ENCODE measurements around the gene PLET1.
"Not testable (repeated sequence)": the region's sequence is repeated elsewhere in the genome, so short reads cannot be mapped to it uniquely, and the experiment has no call there.

PLET1 gene

GRCh38 chr11:112200252-112200651, 60.4 kb downstream of the PLET1 start:
- H3K36me3 ChIP-seq (ENCODE audit: insufficient read depth, low read length) = no peaks in the 10 kb centered on the region
- H3K4me1 ChIP-seq (ENCODE audit: insufficient read depth, low read length) = no peaks in the 10 kb centered on the region
- ATAC-seq (ENCODE audit: insufficient read depth, low read depth) = no peak
- no peak overlapping the region for H2AFZ ChIP-seq (ENCODE audit: low read depth, low read length)
- no peak overlapping the region for H3K9ac ChIP-seq (ENCODE audit: low read depth, low read length)
- no peak overlapping the region for H3K4me3 ChIP-seq (ENCODE audit: low read depth in 1 of 2, low read length in 2 of 2)
- no peaks in the 10 kb centered on the region for H3K9me3 ChIP-seq (ENCODE audit: insufficient read depth, low read length, severe bottlenecking)
- no peak overlapping the region for H3K27ac ChIP-seq (ENCODE audit: low read length)
- no peaks in the 10 kb centered on the region for H3K79me2 ChIP-seq (ENCODE audit: insufficient read depth, low read length)
- H3K4me2 ChIP-seq (ENCODE audit: insufficient read depth, low read length) = no peak overlapping the region
- no peaks in the 10 kb centered on the region for H4K20me1 ChIP-seq (ENCODE audit: insufficient read depth, low read length)
- TF ChIP-seq, protein P1, sequence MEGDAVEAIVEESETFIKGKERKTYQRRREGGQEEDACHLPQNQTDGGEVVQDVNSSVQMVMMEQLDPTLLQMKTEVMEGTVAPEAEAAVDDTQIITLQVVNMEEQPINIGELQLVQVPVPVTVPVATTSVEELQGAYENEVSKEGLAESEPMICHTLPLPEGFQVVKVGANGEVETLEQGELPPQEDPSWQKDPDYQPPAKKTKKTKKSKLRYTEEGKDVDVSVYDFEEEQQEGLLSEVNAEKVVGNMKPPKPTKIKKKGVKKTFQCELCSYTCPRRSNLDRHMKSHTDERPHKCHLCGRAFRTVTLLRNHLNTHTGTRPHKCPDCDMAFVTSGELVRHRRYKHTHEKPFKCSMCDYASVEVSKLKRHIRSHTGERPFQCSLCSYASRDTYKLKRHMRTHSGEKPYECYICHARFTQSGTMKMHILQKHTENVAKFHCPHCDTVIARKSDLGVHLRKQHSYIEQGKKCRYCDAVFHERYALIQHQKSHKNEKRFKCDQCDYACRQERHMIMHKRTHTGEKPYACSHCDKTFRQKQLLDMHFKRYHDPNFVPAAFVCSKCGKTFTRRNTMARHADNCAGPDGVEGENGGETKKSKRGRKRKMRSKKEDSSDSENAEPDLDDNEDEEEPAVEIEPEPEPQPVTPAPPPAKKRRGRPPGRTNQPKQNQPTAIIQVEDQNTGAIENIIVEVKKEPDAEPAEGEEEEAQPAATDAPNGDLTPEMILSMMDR (IDR thresholded peaks at IDR 0.05; ENCODE audit: borderline replicate concordance, extremely low read depth, low read length, poor library complexity, severe bottlenecking) = no peak
- no peak for TF ChIP-seq EZH2 (IDR thresholded peaks at IDR 0.05; ENCODE audit: borderline replicate concordance, low read depth, low read length, severe bottlenecking)
- no peak for DNase-seq
- no peaks in the 10 kb centered on the region for H3K27me3 ChIP-seq (ENCODE audit: insufficient read depth, low read length, poor library complexity)

DNA sequence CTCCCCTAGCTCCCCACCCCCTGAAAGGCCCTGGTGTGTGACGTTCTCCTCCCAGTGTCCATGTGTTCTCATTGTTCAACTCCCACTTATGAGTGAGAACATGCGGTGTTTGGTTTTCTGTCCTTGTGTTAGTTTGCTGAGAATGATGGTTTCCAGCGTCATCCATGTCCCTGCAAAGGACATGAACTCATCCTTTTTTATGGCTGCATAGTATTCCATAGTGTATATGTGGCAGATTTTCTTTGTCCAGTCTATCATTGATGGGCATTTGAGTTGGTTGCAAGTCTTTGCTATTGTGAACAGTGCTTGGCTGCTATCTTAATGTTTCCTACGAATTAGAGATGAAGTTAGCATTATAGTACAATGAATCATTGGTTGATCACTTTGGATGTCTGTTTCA, 61.6 kb downstream of the PLET1 start:
- H3K4me1 ChIP-seq (ENCODE audit: insufficient read depth, low read length); ATAC-seq (ENCODE audit: insufficient read depth, low read depth); H3K9ac ChIP-seq (ENCODE audit: low read depth, low read length); H3K4me2 ChIP-seq (ENCODE audit: insufficient read depth, low read length); H3K36me3 ChIP-seq (ENCODE audit: insufficient read depth, low read length); H3K4me3 ChIP-seq (ENCODE audit: low read depth in 1 of 2, low read length in 2 of 2); H4K20me1 ChIP-seq (ENCODE audit: insufficient read depth, low read length); H3K9me3 ChIP-seq (ENCODE audit: insufficient read depth, low read length, severe bottlenecking); DNase-seq; H3K79me2 ChIP-seq (ENCODE audit: insufficient read depth, low read length); H2AFZ ChIP-seq (ENCODE audit: low read depth, low read length); H3K27me3 ChIP-seq (ENCODE audit: insufficient read depth, low read length, poor library complexity); H3K27ac ChIP-seq (ENCODE audit: low read length): not testable (repeated sequence)

All from DND-41 (cell line).